OCI-LY3 (cell line): ENCODE data around the gene ZNF710.

Experiments used
- H2AFZ ChIP-seq: fragments of 200-600, 300-600 bp; shearing (Covaris generic); 2 replicates; pipeline ENCODE4 v1.6.0; 2014; ENCODE audit warnings: antibody characterized with exemption, low read depth, low read length
- H3K27ac ChIP-seq: fragments of 200-600, 300-600 bp; sonication (generic); 2 replicates; pipeline ENCODE4 v1.5.1; 2014; ENCODE audit warnings: mild to moderate bottlenecking, low read length, moderate library complexity, mixed read lengths
- H3K27me3 ChIP-seq: fragments of 200-600, 300-600 bp; sonication (generic); 2 replicates; pipeline ENCODE4 v1.6.1; 2014; ENCODE audit warnings: low read depth, low read length, mixed read lengths
- H3K36me3 ChIP-seq: fragments of 200-600, 300-600 bp; sonication (generic); replicated peaks from 2 replicates; pipeline ENCODE3; 2014; ENCODE audit warnings: low read depth, low read length, mixed read lengths
- H3K4me1 ChIP-seq: fragments of 300-600, 200-600 bp; sonication (generic); 2 replicates; pipeline ENCODE4 v1.6.1; 2014; ENCODE audit warnings: low read length, mixed read lengths
- H3K4me2 ChIP-seq: fragments of 200-600, 300-600 bp; sonication (generic); 2 replicates; pipeline ENCODE4 v1.6.1; 2014; ENCODE audit warnings: low read length, mixed read lengths
- H3K4me3 ChIP-seq: fragments of 300-600, 200-600 bp; sonication (generic); 2 replicates; pipeline ENCODE4 v1.5.1; 2014; ENCODE audit warnings: antibody characterized with exemption, mild to moderate bottlenecking, low read length, moderate library complexity
- H3K79me2 ChIP-seq: fragments of 300-600, 200-600 bp; shearing (Covaris generic); 2 replicates; pipeline ENCODE4 v1.6.1; 2014; ENCODE audit warnings: mild to moderate bottlenecking, low read length, mixed read lengths
- H3K9ac ChIP-seq: fragments of 300-600, 200-600 bp; shearing (Covaris generic); 2 replicates; pipeline ENCODE4 v1.6.0; 2014; ENCODE audit warnings: mild to moderate bottlenecking, low read length, moderate library complexity
- H3K9me3 ChIP-seq: fragments of 200-600, 300-600 bp; shearing (Covaris generic); 2 replicates; pipeline ENCODE4 v1.6.1; 2014; ENCODE audit warnings: low read length, mixed read lengths; ENCODE audit not compliant: insufficient read depth
- H4K20me1 ChIP-seq: fragments of 200-600, 300-600 bp; sonication (generic); 2 replicates; pipeline ENCODE4 v1.6.1; 2016; ENCODE audit warnings: low read length, mixed read lengths; ENCODE audit not compliant: insufficient read depth
- CTCF ChIP-seq: fragments of 200-600, 300-600 bp; sonication (generic); IDR thresholded peaks from 2 replicates; pipeline ENCODE4 v1.5.1; 2014; ENCODE audit warnings: antibody characterized with exemption, low read length, low read depth
- EZH2phosphoT487 ChIP-seq: fragments of 200-600 bp; shearing (Covaris generic); IDR thresholded peaks from 2 replicates; pipeline ENCODE4 v1.6.1; 2018; ENCODE audit warnings: antibody characterized with exemption, mixed run types, low read depth

Gene ZNF710

GRCh38 chr15:90074023-90074422 is 72.9 kb downstream of the ZNF710 start:
- no peak overlapping the region for H2AFZ ChIP-seq
- H3K4me2 ChIP-seq, result no peak overlapping the region
- no peak overlapping the region for H3K4me3 ChIP-seq
- H4K20me1 ChIP-seq, result no peaks in the 10 kb centered on the region
- no peak for TF ChIP-seq EZH2phosphoT487
- peaks cover 38% of the 10 kb centered on the region for H3K79me2 ChIP-seq
- peaks cover 71% of the 10 kb centered on the region for H3K36me3 ChIP-seq
- no peak overlapping the region for H3K27ac ChIP-seq
- peaks cover 22% of the 10 kb centered on the region for H3K4me1 ChIP-seq
- no peaks in the 10 kb centered on the region for H3K9me3 ChIP-seq
- no peaks in the 10 kb centered on the region for H3K27me3 ChIP-seq
- no peak overlapping the region for H3K9ac ChIP-seq

- Histone ChIP-seq H3K4me1 (peaks cover 14% of the 10 kb centered on the region), H3K79me2 (peaks cover 31% of the 10 kb centered on the region), H3K9ac (no peak overlapping the region), H2AFZ (no peak overlapping the region), H3K27ac (no peak overlapping the region), H3K27me3 (no peaks in the 10 kb centered on the region), H3K9me3 (no peaks in the 10 kb centered on the region), H3K36me3 (peaks cover 74% of the 10 kb centered on the region), H3K4me3 (no peak overlapping the region), H3K4me2 (no peak overlapping the region), H4K20me1 (no peaks in the 10 kb centered on the region)
- TF ChIP-seq EZH2phosphoT487, result no peak
- no peak for TF ChIP-seq CTCF
Measured at GRCh38 chr15:90074916-90075315, 73.8 kb downstream of the ZNF710 start.

GRCh38 chr15:90075420-90076289 is 74.5 kb downstream of the ZNF710 start:
- no peak overlapping the region for H3K9ac ChIP-seq
- no peaks in the 10 kb centered on the region for H3K9me3 ChIP-seq
- no peaks in the 10 kb centered on the region for H3K27me3 ChIP-seq
- TF ChIP-seq CTCF (no peak), EZH2phosphoT487 (no peak)
- H3K36me3 ChIP-seq, result peaks cover 74% of the 10 kb centered on the region
- H3K79me2 ChIP-seq, result peaks cover 24% of the 10 kb centered on the region
- H3K4me1 ChIP-seq, result peaks cover 7% of the 10 kb centered on the region
- no peak overlapping the region for H3K4me3 ChIP-seq
- H4K20me1 ChIP-seq, result no peaks in the 10 kb centered on the region
- H3K4me2 ChIP-seq, result no peak overlapping the region
- no peak overlapping the region for H3K27ac ChIP-seq
- H2AFZ ChIP-seq, result no peak overlapping the region

- no peak for TF ChIP-seq CTCF
- no peak for TF ChIP-seq EZH2phosphoT487
- peaks cover 76% of the 10 kb centered on the region for H3K36me3 ChIP-seq
- no peaks in the 10 kb centered on the region for H3K9me3 ChIP-seq
- no peak overlapping the region for H3K4me3 ChIP-seq
- H3K27me3 ChIP-seq, result no peaks in the 10 kb centered on the region
- peaks cover 17% of the 10 kb centered on the region for H3K79me2 ChIP-seq
- H2AFZ ChIP-seq, result no peak overlapping the region
- no peak overlapping the region for H3K4me2 ChIP-seq
- H3K9ac ChIP-seq, result no peak overlapping the region
- no peaks in the 10 kb centered on the region for H3K4me1 ChIP-seq
- no peak overlapping the region for H3K27ac ChIP-seq
- H4K20me1 ChIP-seq, result no peaks in the 10 kb centered on the region
Measured at GRCh38 chr15:90076716-90077115, 75.6 kb downstream of the ZNF710 start.
